HepG2 (cell line): ENCODE data around the gene CD300LG. TPM values are rescaled to one million over a fixed set of nuclear protein-coding genes. Genes with fewer than 3 reads are reported as not detected.

Source experiments
- ESRRA ChIP-seq: sonication (generic); formaldehyde crosslinking; IDR thresholded peaks from 2 replicates; pipeline ENCODE4 v1.5.1; 2020; ENCODE audit warnings: mild to moderate bottlenecking, low read depth, missing genetic modification reagents
- MTA3 ChIP-seq: sonication (generic); formaldehyde crosslinking; IDR thresholded peaks from 2 replicates; pipeline ENCODE4 v1.4.0; 2020; ENCODE audit warnings: missing genetic modification reagents
- NCOA2 ChIP-seq: sonication (generic); formaldehyde crosslinking; IDR thresholded peaks from 2 replicates; pipeline ENCODE4 v1.8.0; 2022; ENCODE audit warnings: inconsistent platforms
- NFYB ChIP-seq: sonication (generic); formaldehyde crosslinking; IDR thresholded peaks from 2 replicates; pipeline ENCODE4 v1.4.0; 2020; ENCODE audit warnings: missing genetic modification reagents
- RNF219 ChIP-seq: sonication (generic); formaldehyde crosslinking; IDR thresholded peaks from 2 replicates; pipeline ENCODE4 v1.5.0; 2020; ENCODE audit warnings: mild to moderate bottlenecking, missing genetic modification reagents
- SCMH1 ChIP-seq: sonication (generic); formaldehyde crosslinking; IDR thresholded peaks from 2 replicates; pipeline ENCODE4 v1.9.0; 2021; ENCODE audit warnings: missing genetic modification reagents, mild to moderate bottlenecking, borderline replicate concordance
- SMARCE1 ChIP-seq: fragments of 450-650 bp; IDR thresholded peaks from 2 replicates; pipeline ENCODE4 v1.6.1; 2017; ENCODE audit warnings: borderline replicate concordance
- ZKSCAN8 ChIP-seq: IDR thresholded peaks from 2 replicates; pipeline ENCODE4 v1.6.1; 2016; ENCODE audit warnings: borderline replicate concordance, missing genetic modification reagents, missing compliant biosample characterization
- ZNF263 ChIP-seq: sonication (generic); formaldehyde crosslinking; IDR thresholded peaks from 2 replicates; pipeline ENCODE4 v1.4.0; 2020; ENCODE audit warnings: missing genetic modification reagents
- ZNF280B ChIP-seq: sonication (generic); formaldehyde crosslinking; IDR thresholded peaks from 2 replicates; pipeline ENCODE4 v1.5.0; 2020; ENCODE audit warnings: missing genetic modification reagents, mild to moderate bottlenecking, borderline replicate concordance
- ZNF639 ChIP-seq: conservative IDR thresholded peaks from 2 replicates; pipeline ENCODE4 v1.6.1; 2018; ENCODE audit warnings: missing genetic modification reagents
- ZNF772 ChIP-seq: sonication (generic); formaldehyde crosslinking; IDR thresholded peaks from 2 replicates; pipeline ENCODE4 v1.5.0; 2020; ENCODE audit warnings: mild to moderate bottlenecking, missing genetic modification reagents
- polyA plus RNA-seq, 8 experiments: library from polyadenylated mRNA; depleted of rRNA in 3 of 8; stranded (reverse) in 7 of 8; unstranded in 1 of 8; fragments of >200 nt; fragmentation: Illumina TruSeq in 4 of 8; extraction: Trizol in 4 of 8; gene quantifications; 2 replicates each; pipeline versions ENCODE4 v1.2.1 to v1.2.3, GENCODE V29; 2011 to 2016; ENCODE audit warnings: low read depth in 4 of 8, missing spikeins in 1 of 8, mixed read lengths in 1 of 8; ENCODE audit not compliant: insufficient read depth in 1 of 8
- total RNA-seq, 5 experiments: library from RNA; depleted of rRNA; stranded (reverse); fragments of >200 nt; fragmentation: Illumina TruSeq; extraction: Trizol; gene quantifications; 2 replicates each; pipeline ENCODE4 v1.2.3, GENCODE V29; 2016; ENCODE audit warnings: low read depth in 1 of 5
- TF ChIP-seq, protein P1 (sequence below): sonication (generic); formaldehyde crosslinking; IDR thresholded peaks from 2 replicates; pipeline ENCODE4 v1.4.0; 2020; ENCODE audit warnings: missing genetic modification reagents, borderline replicate concordance
- TF ChIP-seq, protein P2 (sequence below): sonication (generic); formaldehyde crosslinking; IDR thresholded peaks from 2 replicates; pipeline ENCODE4 v1.4.0; 2020; ENCODE audit warnings: missing genetic modification reagents, borderline replicate concordance
- TF ChIP-seq, protein P3 (sequence below): sonication (generic); formaldehyde crosslinking; IDR thresholded peaks from 2 replicates; pipeline ENCODE4 v1.5.0; 2020; ENCODE audit warnings: mild to moderate bottlenecking, missing genetic modification reagents, moderate library complexity

Gene CD300LG
- total and polyA plus RNA-seq, 2 of the 13 experiments (the other 11 are each of a cell fraction or from before 2014, with no cell fraction given) = not detected

GRCh38 chr17:43832168-43832975 lies 14.6 kb upstream of the CD300LG start (continued):
- TF ChIP-seq, protein P1, sequence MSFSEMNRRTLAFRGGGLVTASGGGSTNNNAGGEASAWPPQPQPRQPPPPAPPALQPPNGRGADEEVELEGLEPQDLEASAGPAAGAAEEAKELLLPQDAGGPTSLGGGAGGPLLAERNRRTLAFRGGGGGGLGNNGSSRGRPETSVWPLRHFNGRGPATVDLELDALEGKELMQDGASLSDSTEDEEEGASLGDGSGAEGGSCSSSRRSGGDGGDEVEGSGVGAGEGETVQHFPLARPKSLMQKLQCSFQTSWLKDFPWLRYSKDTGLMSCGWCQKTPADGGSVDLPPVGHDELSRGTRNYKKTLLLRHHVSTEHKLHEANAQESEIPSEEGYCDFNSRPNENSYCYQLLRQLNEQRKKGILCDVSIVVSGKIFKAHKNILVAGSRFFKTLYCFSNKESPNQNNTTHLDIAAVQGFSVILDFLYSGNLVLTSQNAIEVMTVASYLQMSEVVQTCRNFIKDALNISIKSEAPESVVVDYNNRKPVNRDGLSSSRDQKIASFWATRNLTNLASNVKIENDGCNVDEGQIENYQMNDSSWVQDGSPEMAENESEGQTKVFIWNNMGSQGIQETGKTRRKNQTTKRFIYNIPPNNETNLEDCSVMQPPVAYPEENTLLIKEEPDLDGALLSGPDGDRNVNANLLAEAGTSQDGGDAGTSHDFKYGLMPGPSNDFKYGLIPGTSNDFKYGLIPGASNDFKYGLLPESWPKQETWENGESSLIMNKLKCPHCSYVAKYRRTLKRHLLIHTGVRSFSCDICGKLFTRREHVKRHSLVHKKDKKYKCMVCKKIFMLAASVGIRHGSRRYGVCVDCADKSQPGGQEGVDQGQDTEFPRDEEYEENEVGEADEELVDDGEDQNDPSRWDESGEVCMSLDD (CRISPR knock-in tag) = no peak
- TF ChIP-seq, protein P2, sequence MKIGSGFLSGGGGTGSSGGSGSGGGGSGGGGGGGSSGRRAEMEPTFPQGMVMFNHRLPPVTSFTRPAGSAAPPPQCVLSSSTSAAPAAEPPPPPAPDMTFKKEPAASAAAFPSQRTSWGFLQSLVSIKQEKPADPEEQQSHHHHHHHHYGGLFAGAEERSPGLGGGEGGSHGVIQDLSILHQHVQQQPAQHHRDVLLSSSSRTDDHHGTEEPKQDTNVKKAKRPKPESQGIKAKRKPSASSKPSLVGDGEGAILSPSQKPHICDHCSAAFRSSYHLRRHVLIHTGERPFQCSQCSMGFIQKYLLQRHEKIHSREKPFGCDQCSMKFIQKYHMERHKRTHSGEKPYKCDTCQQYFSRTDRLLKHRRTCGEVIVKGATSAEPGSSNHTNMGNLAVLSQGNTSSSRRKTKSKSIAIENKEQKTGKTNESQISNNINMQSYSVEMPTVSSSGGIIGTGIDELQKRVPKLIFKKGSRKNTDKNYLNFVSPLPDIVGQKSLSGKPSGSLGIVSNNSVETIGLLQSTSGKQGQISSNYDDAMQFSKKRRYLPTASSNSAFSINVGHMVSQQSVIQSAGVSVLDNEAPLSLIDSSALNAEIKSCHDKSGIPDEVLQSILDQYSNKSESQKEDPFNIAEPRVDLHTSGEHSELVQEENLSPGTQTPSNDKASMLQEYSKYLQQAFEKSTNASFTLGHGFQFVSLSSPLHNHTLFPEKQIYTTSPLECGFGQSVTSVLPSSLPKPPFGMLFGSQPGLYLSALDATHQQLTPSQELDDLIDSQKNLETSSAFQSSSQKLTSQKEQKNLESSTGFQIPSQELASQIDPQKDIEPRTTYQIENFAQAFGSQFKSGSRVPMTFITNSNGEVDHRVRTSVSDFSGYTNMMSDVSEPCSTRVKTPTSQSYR (CRISPR knock-in tag) = no peak
- TF ChIP-seq NFYB (CRISPR knock-in tag) = no peak
- TF ChIP-seq ZNF280B (CRISPR knock-in tag) = no peak
- TF ChIP-seq SCMH1 (CRISPR knock-in tag) = no peak
- no peak for TF ChIP-seq ZKSCAN8
- TF ChIP-seq ESRRA (CRISPR knock-in tag) = no peak
- no peak for TF ChIP-seq ZNF772 (CRISPR knock-in tag)
- TF ChIP-seq MTA3 (CRISPR knock-in tag) = no peak
- TF ChIP-seq RNF219 (CRISPR knock-in tag) = no peak
- TF ChIP-seq, protein P3, sequence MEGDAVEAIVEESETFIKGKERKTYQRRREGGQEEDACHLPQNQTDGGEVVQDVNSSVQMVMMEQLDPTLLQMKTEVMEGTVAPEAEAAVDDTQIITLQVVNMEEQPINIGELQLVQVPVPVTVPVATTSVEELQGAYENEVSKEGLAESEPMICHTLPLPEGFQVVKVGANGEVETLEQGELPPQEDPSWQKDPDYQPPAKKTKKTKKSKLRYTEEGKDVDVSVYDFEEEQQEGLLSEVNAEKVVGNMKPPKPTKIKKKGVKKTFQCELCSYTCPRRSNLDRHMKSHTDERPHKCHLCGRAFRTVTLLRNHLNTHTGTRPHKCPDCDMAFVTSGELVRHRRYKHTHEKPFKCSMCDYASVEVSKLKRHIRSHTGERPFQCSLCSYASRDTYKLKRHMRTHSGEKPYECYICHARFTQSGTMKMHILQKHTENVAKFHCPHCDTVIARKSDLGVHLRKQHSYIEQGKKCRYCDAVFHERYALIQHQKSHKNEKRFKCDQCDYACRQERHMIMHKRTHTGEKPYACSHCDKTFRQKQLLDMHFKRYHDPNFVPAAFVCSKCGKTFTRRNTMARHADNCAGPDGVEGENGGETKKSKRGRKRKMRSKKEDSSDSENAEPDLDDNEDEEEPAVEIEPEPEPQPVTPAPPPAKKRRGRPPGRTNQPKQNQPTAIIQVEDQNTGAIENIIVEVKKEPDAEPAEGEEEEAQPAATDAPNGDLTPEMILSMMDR (CRISPR knock-in tag) = peak; percentile 21
- no peak for TF ChIP-seq NCOA2
- TF ChIP-seq ZNF263 = no peak
- no peak; the same call in 1 of the 2 replicates for TF ChIP-seq ZNF639 (CRISPR knock-in tag)
- no peak for TF ChIP-seq SMARCE1
